Neural progenitor cell (in vitro differentiated cells): ENCODE measurements around the gene PLXNA4.

ENCODE experiments used
- EZH2 ChIP-seq: fragments of 200-600 bp; sonication (generic); IDR thresholded peaks from 2 replicates; pipeline ENCODE4 v1.6.1; 2017; ENCODE audit warnings: antibody characterized with exemption, mild to moderate bottlenecking, moderate library complexity
- EZH2phosphoT487 ChIP-seq: fragments of 200-600 bp; sonication (generic); IDR thresholded peaks from 2 replicates; pipeline ENCODE4 v1.6.1; 2017; ENCODE audit warnings: antibody characterized with exemption

DNA sequence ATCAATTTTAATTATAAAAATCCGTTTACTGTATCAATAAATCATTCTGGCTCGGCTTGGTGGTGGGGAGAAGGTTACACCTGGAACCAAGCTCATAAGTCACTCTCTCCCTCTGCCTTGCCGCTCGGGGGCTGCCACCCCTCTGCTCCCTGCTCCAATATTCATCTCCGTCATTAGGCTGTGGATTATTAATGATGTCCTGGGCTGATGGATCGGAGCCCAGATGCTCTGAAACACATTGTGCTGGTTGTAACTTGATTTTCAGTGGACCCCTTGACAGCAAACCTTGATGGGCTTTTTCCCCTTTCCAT, 314.2 kb downstream of the PLXNA4 start:
- TF ChIP-seq EZH2 (no peak), EZH2phosphoT487 (no peak)
